NOMO-1 treated with dmso at 0.1 percent for 144 hours (cell line): Measurements from ENCODE around the gene ATP9A.

Experiments
- DNase-seq: peaks from one replicate; lab custom pipeline; 2025; ENCODE audit not compliant: unreplicated experiment; lab: John Stamatoyannopoulos, UW

The ATP9A gene

DNA sequence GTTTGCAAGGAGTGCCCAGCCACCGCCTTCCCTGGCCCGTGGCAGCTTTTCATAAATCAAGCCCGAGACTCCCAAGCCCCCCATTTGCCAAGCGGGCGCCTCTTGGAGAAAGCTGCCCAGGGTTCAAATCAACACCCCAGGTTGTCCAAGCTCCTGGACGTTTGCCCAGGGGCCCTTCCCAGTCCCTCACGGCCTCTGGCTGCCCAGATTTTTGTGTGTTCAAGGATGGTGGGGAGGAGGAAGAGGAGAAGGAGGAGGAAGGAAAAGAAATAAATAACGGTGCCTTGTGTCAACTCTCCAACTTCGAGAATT is 205.1 kb downstream of the ATP9A start:
- no peak for DNase-seq

GRCh38 chr20:51562332-51563173 is 205.6 kb downstream of the ATP9A start:
- peak; percentile 3 for DNase-seq

DNA sequence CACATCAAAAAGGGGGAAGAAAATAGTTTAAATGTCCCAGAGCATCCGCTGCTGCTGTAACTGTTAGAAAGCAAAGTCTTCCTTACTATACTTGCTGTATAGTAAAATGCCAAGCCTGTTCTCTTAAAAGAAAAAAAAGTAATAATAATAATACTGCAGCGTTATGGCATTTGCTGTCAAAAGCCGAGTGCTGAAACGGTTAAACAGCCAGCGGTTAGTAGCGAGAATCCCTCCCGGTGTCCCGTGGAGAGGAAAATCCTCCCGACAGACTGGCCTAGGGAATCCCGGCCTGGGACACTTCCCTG is 206.2 kb downstream of the ATP9A start:
- DNase-seq: no peak

DNA sequence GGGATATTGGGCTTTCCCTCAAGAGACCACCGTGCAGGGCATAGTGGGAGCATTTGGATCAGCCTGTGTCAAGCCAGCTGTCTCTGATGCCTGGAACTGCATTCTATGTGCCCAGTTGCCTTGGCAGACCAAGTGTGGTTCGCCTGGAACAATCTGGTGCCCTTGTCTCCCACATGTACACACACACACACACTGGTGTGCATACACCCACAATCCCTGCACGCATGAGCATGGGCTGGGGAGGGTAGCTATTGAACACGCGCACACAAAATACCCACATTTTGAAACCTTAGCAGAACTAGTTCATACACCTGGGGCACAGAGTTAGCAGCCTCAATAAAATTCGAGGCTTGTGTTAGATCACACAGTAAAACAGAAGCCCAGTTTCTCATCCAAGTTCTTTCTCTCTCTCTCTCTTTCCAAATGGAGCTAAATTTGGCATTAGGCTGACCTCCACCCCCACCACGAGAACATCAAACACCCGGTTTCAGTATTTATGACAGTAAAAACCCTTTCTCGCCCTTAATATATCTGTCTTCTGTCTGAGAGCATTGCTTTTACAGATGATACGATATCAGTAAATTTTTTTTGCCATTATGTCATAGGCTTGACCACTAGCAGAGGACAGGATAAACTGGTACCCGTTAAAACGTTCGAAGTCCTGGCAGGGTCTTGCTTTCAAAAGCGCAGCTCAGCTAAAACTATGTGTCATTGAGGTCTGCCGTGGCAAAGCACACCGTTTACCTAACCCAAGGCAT is 207.5 kb downstream of the ATP9A start:
- DNase-seq: no peak

- no peak for DNase-seq
These were observed 208.1 kb downstream of the ATP9A start for GRCh38 chr20:51560042-51560441.

GRCh38 chr20:51554538-51555165 is 213.5 kb downstream of the ATP9A start:
- no peak for DNase-seq

- no peak for DNase-seq
These were observed 214.2 kb downstream of the ATP9A start for GRCh38 chr20:51553897-51554486.

DNA sequence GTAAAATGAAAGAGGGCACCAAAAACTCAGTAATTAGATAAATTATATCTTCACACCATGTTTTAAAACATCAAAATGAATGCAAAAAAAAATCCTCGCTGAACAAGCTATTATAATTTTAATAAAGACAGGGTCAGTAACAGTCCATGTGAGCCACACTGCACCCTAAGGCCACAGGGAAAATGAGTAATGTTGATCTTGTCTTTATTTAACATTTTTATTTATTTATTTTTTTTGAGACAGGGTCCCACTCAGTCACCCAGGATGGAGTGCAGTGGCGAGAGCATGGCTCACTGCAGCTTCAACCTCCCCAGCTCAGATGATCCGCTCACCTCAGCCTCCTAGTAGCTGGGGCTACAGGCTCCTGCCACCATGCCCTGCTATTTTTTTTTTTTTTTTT is 217.0 kb downstream of the ATP9A start:
- DNase-seq: no peak

GRCh38 chr20:51549474-51549873 is 218.7 kb downstream of the ATP9A start:
- DNase-seq: no peak

DNA sequence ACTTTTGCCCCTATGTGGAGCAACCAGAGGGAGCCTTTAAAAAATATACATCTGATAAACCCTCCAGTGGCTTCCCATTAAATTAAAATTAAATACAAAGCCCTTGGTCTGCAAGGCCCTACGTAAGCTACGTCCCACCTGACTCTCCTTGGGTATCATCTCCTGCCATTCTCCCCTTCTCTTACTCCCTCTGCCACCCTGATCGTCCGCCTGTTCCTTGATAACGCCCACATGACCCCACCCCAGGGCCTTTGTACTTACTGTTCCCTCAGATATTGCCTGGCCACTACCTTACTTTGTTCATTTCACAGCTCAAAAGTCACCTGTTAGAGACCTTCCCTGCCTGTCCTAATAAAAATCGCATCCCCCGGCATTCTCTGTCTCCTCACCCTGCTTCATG is 220.2 kb downstream of the ATP9A start:
- no peak for DNase-seq
